HG02678 (cell line): Measurements from ENCODE around the gene CHCHD5.
"Not testable (repeated sequence)": the region's sequence is repeated elsewhere in the genome, so short reads cannot be mapped to it uniquely, and the experiment has no call there.

Source experiments
- ATAC-seq: cut with Tn5 transposase; IDR thresholded peaks from one replicate; pipeline ENCODE4 v1.9.1; 2021; ENCODE audit warnings: mild to moderate bottlenecking, moderate library complexity; ENCODE audit not compliant: unreplicated experiment

Gene CHCHD5

DNA sequence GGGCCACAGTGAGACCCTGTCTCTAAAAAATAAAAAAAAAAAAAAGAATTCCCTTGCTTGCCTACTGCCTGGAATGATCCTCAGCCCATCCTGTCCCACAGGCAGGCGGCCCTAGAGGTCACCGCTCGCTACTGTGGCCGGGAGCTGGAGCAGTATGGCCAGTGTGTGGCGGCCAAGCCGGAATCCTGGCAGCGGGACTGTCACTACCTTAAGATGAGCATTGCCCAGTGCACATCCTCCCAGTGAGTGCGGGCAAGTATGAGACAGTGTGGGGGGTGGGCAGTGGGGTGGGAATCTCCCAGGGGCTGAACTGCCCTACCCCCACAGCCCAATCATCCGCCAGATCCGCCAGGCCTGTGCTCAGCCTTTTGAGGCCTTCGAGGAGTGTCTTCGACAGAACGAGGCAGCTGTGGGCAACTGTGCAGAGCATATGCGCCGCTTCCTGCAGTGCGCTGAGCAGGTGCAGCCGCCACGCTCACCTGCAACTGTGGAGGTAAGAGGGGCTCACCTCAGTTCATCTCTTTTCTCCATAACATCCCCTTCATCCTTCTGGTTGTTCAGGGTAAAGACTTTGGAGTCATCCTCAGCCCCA lies 1.6 kb downstream of the CHCHD5 start:
- no peak for ATAC-seq

GRCh38 chr2:112588611-112589045 lies 4.2 kb downstream of the CHCHD5 start:
- ATAC-seq: no peak

DNA sequence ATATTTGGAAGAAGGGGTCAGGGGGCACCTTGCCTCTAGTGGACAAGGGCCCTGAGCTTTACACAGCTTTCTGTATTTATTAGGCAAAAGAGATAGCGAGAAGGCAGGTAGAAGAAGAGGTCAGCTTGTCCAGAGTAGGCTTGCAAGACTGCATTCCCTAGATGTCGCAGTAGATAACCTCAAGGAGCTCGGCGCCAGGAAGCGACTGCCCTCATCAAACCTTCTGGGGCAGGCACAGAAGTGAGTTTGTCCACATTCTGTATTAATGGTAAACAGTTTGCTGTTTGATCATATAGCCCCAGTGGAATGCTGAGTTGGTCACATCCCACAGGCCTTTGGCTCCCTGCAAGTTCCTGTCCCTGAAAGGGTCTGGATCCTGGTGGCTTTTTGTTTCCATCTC lies 7.0 kb downstream of the CHCHD5 start:
- no peak for ATAC-seq

DNA sequence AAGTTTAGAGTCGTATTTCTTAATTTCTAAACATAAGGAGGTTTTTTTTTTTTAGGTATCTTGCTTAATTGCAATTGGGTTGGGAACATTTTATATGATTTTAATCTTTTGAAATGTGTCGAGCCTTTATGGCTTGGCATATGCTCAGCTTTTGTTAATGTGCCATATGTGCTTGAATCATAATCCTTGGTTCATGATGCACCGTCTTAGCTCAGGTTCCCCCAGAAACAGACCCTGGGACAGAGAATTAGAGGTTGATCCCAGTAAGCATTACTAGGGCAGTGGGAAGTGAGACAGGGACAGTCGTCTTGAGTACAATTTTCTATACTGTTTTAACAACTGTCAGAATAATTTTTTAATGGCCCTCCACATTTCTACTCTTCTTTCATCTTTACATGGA lies 9.3 kb downstream of the CHCHD5 start:
- no peak for ATAC-seq

GRCh38 chr2:112597537-112598322 lies 13.3 kb downstream of the CHCHD5 start:
- ATAC-seq: no peak

- ATAC-seq: no peak
Observed at GRCh38 chr2:112600634-112601033, 16.2 kb downstream of the CHCHD5 start.

- ATAC-seq: no peak
Observed at GRCh38 chr2:112601754-112602153, 17.3 kb downstream of the CHCHD5 start.

DNA sequence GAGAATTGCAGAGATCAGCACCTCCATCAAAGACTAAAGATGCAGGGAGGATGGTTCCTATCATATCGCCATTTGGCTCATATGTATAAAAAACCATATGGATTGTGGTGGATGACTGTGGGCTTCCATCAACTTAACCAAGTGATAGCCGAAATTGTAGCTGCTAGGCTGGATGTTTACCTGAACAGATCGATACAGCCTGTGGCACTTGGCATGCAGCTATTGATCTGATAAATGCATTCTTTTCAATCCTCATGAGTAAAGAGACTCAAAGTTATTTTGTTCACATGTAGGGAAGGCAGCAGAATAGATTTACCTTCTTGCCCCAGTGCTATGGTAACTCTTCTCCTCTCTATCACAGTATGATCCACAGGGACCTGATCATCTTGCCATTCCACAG lies 18.5 kb downstream of the CHCHD5 start:
- ATAC-seq: no peak

- no peak for ATAC-seq
Observed at GRCh38 chr2:112603731-112604130, 19.3 kb downstream of the CHCHD5 start.

GRCh38 chr2:112604952-112605351 lies 20.5 kb downstream of the CHCHD5 start:
- no peak for ATAC-seq

GRCh38 chr2:112605926-112606325 lies 21.5 kb downstream of the CHCHD5 start:
- no peak for ATAC-seq

DNA sequence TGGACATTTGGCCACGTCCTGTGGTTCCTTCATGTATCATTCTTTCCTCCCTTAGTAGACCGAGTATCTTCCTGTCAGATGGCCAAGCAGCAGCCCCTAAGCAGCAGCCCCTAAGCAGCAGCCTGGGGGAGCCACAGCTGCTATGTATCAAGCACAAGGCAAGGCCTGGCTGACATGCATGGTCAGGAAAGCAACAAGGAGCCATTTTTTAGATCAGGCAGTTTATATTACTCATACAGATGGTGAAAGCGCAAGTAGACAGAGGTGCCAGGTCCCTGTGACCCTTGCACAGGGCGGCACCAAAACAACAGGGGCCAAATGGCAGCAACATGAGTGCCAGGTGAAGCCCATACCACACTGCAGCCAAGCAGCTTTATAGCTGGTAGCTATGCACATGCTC lies 22.1 kb downstream of the CHCHD5 start:
- no peak for ATAC-seq

GRCh38 chr2:112607680-112608438 lies 23.4 kb downstream of the CHCHD5 start:
- no peak for ATAC-seq

DNA sequence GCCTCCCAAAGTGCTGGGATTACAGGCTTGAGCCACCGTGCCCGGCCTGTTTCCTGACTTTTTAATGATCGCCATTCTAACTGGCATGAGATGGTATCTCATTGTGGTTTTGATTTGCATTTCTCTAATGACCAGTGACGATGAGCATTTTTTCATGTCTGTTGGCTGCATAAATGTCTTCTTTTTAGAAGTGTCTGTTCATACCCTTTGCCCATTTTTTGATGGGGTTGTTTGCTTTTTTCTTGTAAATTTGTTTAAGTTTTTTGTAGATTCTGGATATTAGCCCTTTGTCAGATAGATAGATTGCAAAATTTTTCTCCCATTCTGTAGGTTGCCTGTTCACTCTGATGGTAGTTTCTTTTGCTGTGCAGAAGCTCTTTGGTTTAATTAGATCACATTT lies 24.9 kb downstream of the CHCHD5 start:
- ATAC-seq: not testable (repeated sequence)

DNA sequence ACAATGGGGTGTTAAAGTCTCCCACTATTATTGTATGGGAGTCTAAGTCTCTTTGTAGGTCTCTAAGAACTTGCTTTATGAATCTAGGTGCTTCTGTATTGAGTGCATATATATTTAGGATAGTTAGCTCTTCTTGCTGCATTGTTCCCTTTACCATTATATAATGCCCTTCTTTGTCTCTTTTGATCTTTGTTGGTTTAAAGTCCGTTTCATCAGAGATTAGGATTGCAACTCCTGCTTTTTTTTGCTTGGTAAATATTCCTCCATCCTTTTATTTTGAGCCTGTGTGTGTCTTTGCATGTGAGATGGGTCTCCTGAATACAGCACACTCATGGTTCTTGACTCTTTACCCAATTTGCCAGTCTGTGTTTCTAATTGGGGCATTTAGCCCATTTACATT lies 27.9 kb downstream of the CHCHD5 start:
- ATAC-seq: not testable (repeated sequence)

DNA sequence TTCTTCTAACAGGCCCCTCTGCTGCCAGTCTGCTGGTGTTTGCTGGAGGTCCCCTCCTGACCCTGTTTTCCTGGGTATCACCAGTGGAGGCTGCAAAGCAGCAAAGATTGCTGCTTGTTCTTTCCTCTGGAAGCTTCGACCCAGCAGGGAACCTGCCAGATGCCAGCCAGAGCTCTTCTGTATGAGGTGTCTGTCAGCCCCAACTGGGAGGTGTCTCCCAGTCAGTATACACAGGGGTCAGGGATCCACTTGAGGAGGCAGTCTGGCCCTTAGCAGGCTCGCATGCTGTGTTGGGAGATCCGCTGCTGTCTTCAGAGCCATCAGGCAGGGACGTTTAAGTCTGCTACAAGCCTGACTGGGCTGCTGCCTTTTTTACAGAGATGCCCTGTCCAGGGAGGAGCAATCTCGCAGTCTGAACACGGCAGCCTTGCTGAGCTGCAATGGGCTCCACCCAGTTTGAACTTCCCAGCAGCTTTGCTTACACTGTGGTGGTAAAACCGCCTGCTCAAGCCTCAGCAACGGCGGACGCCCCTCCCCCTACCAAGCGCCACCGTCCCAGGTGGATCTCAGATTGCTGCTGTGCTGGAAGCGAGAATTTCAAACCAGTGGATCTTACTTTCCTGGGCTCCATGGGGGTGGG lies 29.9 kb downstream of the CHCHD5 start:
- no peak for ATAC-seq

DNA sequence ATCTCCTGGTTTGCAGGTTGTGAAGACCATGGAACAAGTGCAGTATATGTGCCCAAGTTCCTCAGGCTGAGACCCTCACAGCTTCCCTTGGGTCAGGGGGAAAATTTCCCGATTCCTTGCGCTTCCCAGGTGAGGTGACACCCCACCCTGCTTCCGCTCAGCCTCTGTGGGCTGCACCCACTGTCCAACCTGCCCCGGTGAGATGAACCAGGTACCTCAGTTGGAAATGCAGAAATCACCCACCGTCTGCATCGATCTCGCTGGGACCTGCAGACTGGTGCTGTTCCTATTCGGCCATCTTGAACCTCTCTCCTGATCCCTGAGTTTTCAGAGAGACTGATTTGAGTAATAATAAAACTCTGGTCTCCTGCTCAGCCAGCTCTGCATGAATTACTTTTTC lies 30.6 kb downstream of the CHCHD5 start:
- ATAC-seq: no peak

- not testable (repeated sequence) for ATAC-seq
Observed at GRCh38 chr2:112615798-112616197, 31.4 kb downstream of the CHCHD5 start.

DNA sequence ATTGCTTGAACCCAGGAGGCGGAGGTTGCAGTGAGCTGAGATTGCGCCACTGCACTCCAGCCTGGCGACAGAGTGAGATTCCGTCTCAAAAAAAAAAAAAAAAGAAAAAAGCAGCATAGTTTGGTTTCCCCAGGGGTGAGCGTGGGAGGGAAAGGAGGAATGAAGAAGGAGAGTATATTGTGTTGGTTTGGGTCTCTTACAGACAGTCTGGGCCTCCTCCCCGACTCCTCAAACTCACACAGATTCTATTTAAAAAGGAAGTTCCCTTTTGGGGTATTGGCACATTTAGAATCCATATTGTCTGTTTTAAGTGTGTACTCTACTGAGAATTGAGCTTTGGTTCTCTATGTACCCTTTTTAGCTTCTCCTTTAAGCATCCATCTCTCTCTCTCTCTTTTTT lies 34.0 kb downstream of the CHCHD5 start:
- ATAC-seq: no peak

DNA sequence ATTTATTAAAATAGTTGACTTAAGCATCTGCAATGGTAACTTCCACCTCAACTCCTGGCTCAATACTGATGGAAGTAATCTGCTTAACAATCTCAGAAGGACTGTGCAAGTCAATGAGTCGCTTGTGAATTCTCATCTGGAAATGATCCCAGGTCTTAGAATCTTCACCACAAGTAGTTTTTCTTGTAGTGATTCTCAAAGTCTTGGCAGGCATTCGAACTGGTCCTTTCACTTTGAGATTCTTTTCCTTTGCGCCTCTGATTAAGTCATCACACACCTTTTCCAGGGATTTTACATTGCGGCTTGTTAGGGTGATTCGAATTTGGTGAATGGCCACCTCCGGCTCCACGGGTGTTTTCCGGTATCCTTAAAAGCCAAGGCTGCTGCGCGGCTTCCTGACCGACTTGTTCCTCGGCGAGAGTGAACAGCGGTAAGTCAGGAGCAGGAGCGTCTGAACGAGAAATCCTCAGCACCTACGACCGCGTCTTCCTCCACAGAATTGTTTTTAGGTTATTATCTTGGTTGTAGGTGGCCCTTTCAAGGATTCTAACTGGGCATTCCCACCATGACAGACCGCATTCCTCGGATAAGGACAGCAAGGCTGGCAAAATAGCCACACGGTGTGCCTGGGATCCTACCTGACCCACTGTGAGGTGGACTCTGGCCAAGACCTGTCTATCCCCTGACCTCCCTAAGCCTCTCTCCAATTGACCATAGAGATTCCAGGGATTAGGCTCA lies 37.5 kb downstream of the CHCHD5 start:
- ATAC-seq: no peak

GRCh38 chr2:112622528-112622849 lies 38.1 kb downstream of the CHCHD5 start:
- ATAC-seq: no peak
